NCI-H524 treated with DMSO at 0.1 percent for 48 hours (cell line): Measurements from ENCODE around the gene NAIF1.
A peak's percentile ranks its signal among the peaks of the same experiment; 100 is the strongest.
"Not testable (repeated sequence)": the region's sequence is repeated elsewhere in the genome, so short reads cannot be mapped to it uniquely, and the experiment has no call there.

Source experiments
- DNase-seq: peaks from one replicate; lab custom pipeline; 2025; lab: John Stamatoyannopoulos, UW

NAIF1 gene

GRCh38 chr9:128085943-128086342 lies 18.8 kb upstream of the NAIF1 start:
- no peak for DNase-seq

- no peak for DNase-seq
Observed at GRCh38 chr9:128084746-128085145, 17.6 kb upstream of the NAIF1 start.

- DNase-seq, result no peak
Observed at GRCh38 chr9:128082151-128082550, 15.0 kb upstream of the NAIF1 start.

GRCh38 chr9:128081056-128081455 lies 13.9 kb upstream of the NAIF1 start:
- no peak for DNase-seq

GRCh38 chr9:128080206-128080605 lies 13.1 kb upstream of the NAIF1 start:
- DNase-seq, result no peak

- no peak for DNase-seq
Observed at GRCh38 chr9:128078504-128079434, 11.6 kb upstream of the NAIF1 start.

GRCh38 chr9:128077847-128078503 lies 10.9 kb upstream of the NAIF1 start:
- DNase-seq, result no peak

- DNase-seq, result no peak
Observed at GRCh38 chr9:128073253-128073886, 6.2 kb upstream of the NAIF1 start.

GRCh38 chr9:128072144-128073021 lies 5.3 kb upstream of the NAIF1 start:
- DNase-seq, result no peak

- not testable (repeated sequence) for DNase-seq
Observed at GRCh38 chr9:128071475-128071874, 4.4 kb upstream of the NAIF1 start.

- DNase-seq, result no peak
Observed at GRCh38 chr9:128070874-128071273, 3.8 kb upstream of the NAIF1 start.

GRCh38 chr9:128068386-128069205 lies 1.5 kb upstream of the NAIF1 start:
- DNase-seq, result no peak

- peak; percentile 98 for DNase-seq
Observed at GRCh38 chr9:128067645-128068385, 695 bp upstream of the NAIF1 start, which contains the start of gene SLC25A25. TSS of gene SLC25A25 (plus strand) at chr9:128068232. CDS start at chr9:128068320, 88 bp downstream.

GRCh38 chr9:128065907-128066712 lies 1.0 kb downstream of the NAIF1 start:
- DNase-seq, result no peak

GRCh38 chr9:128062846-128063831 lies 4.0 kb downstream of the NAIF1 start:
- no peak for DNase-seq

GRCh38 chr9:128062279-128062678 lies 4.8 kb downstream of the NAIF1 start:
- no peak for DNase-seq

- no peak for DNase-seq
Observed at GRCh38 chr9:128061275-128061960, 5.7 kb downstream of the NAIF1 start.
